GM21737 (cell line): ENCODE data around the gene CFAP70.

Experiments
- ATAC-seq: cut with Tn5 transposase; IDR thresholded peaks from one replicate; pipeline ENCODE4 v1.9.1; 2021; ENCODE audit warnings: mild to moderate bottlenecking, moderate library complexity; ENCODE audit not compliant: unreplicated experiment

CFAP70 gene

GRCh38 chr10:73218431-73219191 is 140.1 kb downstream of the CFAP70 start:
- ATAC-seq, result no peak

- ATAC-seq, result no peak
These were observed 141.0 kb downstream of the CFAP70 start for GRCh38 chr10:73217628-73218027.

GRCh38 chr10:73215749-73216148 is 142.9 kb downstream of the CFAP70 start:
- no peak for ATAC-seq

- no peak for ATAC-seq
These were observed 147.4 kb downstream of the CFAP70 start for GRCh38 chr10:73211106-73211811.

- no peak for ATAC-seq
These were observed 148.1 kb downstream of the CFAP70 start for GRCh38 chr10:73210395-73211105.

GRCh38 chr10:73209705-73210104 is 149.0 kb downstream of the CFAP70 start:
- ATAC-seq, result no peak

GRCh38 chr10:73207883-73208282 is 150.8 kb downstream of the CFAP70 start:
- no peak for ATAC-seq

GRCh38 chr10:73206385-73206784 is 152.3 kb downstream of the CFAP70 start:
- no peak for ATAC-seq

GRCh38 chr10:73205890-73206289 is 152.8 kb downstream of the CFAP70 start:
- ATAC-seq, result no peak

GRCh38 chr10:73205081-73205480 is 153.6 kb downstream of the CFAP70 start:
- no peak for ATAC-seq
